ENCODE measurements around the gene ACRBP.
A peak's percentile ranks its signal among the peaks of the same experiment; 100 is the strongest.

The ACRBP gene

GRCh38 chr12:6653342-6653741, 6.1 kb upstream of the ACRBP start:
- no peak overlapping the region for H3K4me3 ChIP-seq (replicated peaks; ENCODE audit: low read depth, low read length)
- TF ChIP-seq CTCF (IDR thresholded peaks at IDR 0.05; ENCODE audit: low read depth, low read length, missing control alignments) = no peak
- no peak for DNase-seq (ENCODE audit: extremely low read depth, low read depth)

DNA sequence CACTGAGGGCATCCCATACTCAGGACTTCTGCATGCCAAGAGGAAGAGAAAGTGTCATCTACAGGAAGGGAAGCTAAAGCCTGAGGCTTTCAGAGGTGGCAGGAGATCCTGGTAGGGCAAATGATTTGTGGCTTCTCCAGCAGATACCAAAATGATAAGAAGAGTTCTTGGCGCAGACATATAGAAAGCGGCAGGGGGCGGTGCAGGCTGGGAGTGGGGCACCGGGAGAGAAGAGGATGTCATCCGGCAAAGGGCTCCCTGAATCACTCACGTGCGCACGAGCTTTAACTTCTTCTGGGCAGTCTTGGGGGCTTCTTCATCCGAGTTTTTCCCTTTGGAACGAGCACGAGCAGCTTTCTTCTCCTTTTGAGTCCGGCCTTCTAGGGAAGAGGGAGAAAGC, 5.2 kb upstream of the ACRBP start:
- DNase-seq (ENCODE audit: extremely low read depth, low read depth) = no peak
- no peak overlapping the region for H3K4me3 ChIP-seq (replicated peaks; ENCODE audit: low read depth, low read length)
- no peak for TF ChIP-seq CTCF (IDR thresholded peaks at IDR 0.05; ENCODE audit: low read depth, low read length, missing control alignments)

- no peak overlapping the region for H3K4me3 ChIP-seq (replicated peaks; ENCODE audit: low read depth, low read length)
- DNase-seq (ENCODE audit: extremely low read depth, low read depth) = no peak
- TF ChIP-seq CTCF (IDR thresholded peaks at IDR 0.05; ENCODE audit: low read depth, low read length, missing control alignments) = no peak
These were observed 3.6 kb upstream of the ACRBP start for GRCh38 chr12:6650832-6651231.

DNA sequence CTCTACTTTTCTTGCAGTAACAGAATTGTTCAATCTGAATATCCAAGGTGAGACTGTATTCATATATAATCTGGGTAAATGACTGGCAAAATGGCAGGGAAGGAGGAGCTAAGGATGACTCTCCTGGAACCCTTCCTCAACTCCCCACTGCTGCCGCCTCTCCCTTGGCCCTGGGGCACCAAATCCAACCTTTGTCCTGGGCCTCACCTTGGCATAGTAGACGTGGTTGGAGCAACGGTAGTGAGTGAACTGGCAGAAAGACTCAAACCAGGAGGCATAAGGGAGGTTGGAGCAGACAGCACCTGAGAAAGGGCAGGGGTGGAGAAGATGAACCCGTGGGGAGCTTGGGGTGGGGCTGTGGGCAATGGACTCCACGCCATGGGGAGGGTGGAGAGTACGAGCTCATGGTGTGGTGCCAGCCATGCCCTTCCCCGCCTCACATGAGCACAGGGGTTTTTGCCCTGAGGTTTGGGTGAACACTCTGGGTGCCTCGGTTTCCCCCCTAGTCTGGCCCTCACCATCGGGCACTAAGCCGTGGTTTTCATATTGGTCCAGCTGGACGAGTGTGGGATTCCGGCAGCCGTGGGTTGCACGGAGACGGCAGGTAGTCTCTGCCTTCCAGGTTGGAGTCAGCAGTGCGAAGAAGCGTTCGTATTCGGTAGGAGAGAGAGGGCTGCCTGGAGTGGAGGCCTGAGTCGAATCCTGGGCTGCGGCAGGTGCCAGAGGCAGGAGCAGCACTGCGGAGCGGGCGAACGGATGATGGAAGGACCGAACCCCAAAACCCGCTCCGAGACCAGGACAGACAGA, 753 bp downstream of the ACRBP start:
- DNase-seq (ENCODE audit: extremely low read depth, low read depth) = no peak
- no peak for TF ChIP-seq CTCF (IDR thresholded peaks at IDR 0.05; ENCODE audit: low read depth, low read length, missing control alignments)
- H3K4me3 ChIP-seq (replicated peaks; ENCODE audit: low read depth, low read length) = peak overlapping the region; percentile 30

- no peak for DNase-seq (ENCODE audit: extremely low read depth, low read depth)
- TF ChIP-seq CTCF (IDR thresholded peaks at IDR 0.05; ENCODE audit: low read depth, low read length, missing control alignments) = peak; percentile 6
- H3K4me3 ChIP-seq (replicated peaks; ENCODE audit: low read depth, low read length) = no peak overlapping the region
These were observed 2.3 kb downstream of the ACRBP start for GRCh38 chr12:6644903-6645302.

DNA sequence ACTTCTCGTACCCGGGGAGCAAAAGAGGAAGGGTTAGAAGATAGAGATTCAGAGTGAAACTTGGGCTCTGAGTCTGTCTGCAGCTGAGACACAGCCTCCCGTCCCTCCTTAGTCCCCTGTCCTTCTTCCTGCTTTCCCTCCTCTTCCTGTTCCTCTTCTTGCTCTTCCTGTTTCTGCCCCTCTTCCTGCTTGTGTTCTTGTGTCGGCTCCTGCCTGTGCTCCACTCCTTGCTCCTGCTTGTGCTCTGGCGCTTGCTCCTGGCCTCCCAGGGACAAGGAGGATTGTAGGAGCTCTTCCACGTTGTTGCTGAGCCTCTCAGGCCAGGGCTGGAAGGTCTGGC, 3.0 kb downstream of the ACRBP start:
- TF ChIP-seq CTCF (IDR thresholded peaks at IDR 0.05; ENCODE audit: low read depth, low read length, missing control alignments) = no peak
- no peak for DNase-seq (ENCODE audit: extremely low read depth, low read depth)
- no peak overlapping the region for H3K4me3 ChIP-seq (replicated peaks; ENCODE audit: low read depth, low read length)
